B cell (primary cell): ENCODE results near the gene NAA80.

Experiments
- EZH2 ChIP-seq: IDR thresholded peaks from 2 replicates; pipeline ENCODE4 v1.6.1; 2012; ENCODE audit warnings: borderline replicate concordance, low read depth, mild to moderate bottlenecking, moderate library complexity, low read length; ENCODE audit not compliant: insufficient read depth, poor library complexity, severe bottlenecking
- TF ChIP-seq, protein P1 (sequence below): fragments of 200-600 bp; IDR thresholded peaks from one replicate; pipeline ENCODE4 v1.8.0; 2022; ENCODE audit warnings: antibody characterized with exemption, mild to moderate bottlenecking

DNA sequence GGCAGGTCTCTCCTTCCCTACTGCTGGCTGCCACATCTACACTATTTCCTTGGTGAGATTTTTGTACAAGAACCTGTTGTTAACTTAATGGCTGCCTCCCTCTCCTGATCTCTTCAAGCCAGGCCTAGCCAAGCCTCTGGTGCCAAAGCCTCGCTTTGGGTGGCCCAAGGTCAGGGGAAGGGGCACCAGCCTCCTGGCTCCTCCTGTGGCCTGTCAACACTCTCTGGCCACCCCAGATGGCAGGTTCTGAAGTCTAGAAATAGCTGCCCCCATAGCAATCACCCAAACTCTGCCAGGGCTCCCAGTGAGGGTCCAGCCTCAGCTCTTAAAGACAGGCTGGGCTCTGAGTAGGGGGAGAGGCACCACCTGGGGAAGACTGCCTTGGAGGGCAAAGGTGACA, 11.9 kb downstream of the NAA80 start:
- TF ChIP-seq, protein P1, sequence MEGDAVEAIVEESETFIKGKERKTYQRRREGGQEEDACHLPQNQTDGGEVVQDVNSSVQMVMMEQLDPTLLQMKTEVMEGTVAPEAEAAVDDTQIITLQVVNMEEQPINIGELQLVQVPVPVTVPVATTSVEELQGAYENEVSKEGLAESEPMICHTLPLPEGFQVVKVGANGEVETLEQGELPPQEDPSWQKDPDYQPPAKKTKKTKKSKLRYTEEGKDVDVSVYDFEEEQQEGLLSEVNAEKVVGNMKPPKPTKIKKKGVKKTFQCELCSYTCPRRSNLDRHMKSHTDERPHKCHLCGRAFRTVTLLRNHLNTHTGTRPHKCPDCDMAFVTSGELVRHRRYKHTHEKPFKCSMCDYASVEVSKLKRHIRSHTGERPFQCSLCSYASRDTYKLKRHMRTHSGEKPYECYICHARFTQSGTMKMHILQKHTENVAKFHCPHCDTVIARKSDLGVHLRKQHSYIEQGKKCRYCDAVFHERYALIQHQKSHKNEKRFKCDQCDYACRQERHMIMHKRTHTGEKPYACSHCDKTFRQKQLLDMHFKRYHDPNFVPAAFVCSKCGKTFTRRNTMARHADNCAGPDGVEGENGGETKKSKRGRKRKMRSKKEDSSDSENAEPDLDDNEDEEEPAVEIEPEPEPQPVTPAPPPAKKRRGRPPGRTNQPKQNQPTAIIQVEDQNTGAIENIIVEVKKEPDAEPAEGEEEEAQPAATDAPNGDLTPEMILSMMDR: no peak
- no peak for TF ChIP-seq EZH2
